PC-9 (cell line): ENCODE results near the gene AP4E1. TPM values are rescaled to one million over a fixed set of nuclear protein-coding genes. Genes with fewer than 3 reads are reported as not detected.
A peak's percentile ranks its signal among the peaks of the same experiment; 100 is the strongest.

Experiments used
- Bru-seq: library from RNA; stranded (reverse); fragments of 400-500 nt; gene quantifications from one replicate; lab custom pipeline; 2021; lab: Mats Ljungman, UMichigan
- BruChase-seq, 2 experiments: library from RNA; stranded (reverse); fragments of 400-500 nt; gene quantifications; one replicate each; lab custom pipeline; 2021; lab: Mats Ljungman, UMichigan
- BruUV-seq: library from RNA; stranded (reverse); fragments of 400-500 nt; replicated peaks from 2 replicates; lab custom pipeline; 2021; lab: Mats Ljungman, UMichigan
- CTCF ChIA-PET: fragments of 300-600 bp; sonication (Branson Sonifier 250); formaldehyde crosslinking; loops from one replicate; lab custom pipeline; 2022; ENCODE audit warnings: antibody characterized with exemption; lab: Charles Lee
- POLR2A ChIA-PET: fragments of 300-600 bp; sonication (Branson Sonifier 250); formaldehyde crosslinking; loops from one replicate; lab custom pipeline; 2022; ENCODE audit warnings: antibody characterized with exemption; ENCODE audit not compliant: unreplicated experiment; lab: Charles Lee
- DNase-seq, 2 experiments: peaks; one replicate each; pipeline versions ENCODE4 v3.0.0 to v3.0.0-alpha.2; 2015 to 2022; ENCODE audit warnings: mixed read lengths in 1 of 2
- H2AFZ ChIP-seq: fragments of 200-600 bp; sonication (generic); 2 replicates; pipeline ENCODE4 v1.8.1; 2017; ENCODE audit warnings: antibody characterized with exemption
- H3F3A ChIP-seq: fragments of 200-600 bp; sonication (generic); 2 replicates; pipeline ENCODE4 v1.8.1; 2017; ENCODE audit warnings: antibody characterized with exemption, mild to moderate bottlenecking, low read depth; ENCODE audit not compliant: insufficient read depth
- H3K27ac ChIP-seq: fragments of 200-600 bp; sonication (generic); 2 replicates; pipeline ENCODE4 v1.6.1; 2016; ENCODE audit warnings: mixed run types
- H3K27me3 ChIP-seq: fragments of 200-600 bp; sonication (generic); 2 replicates; pipeline ENCODE4 v1.6.1; 2016; ENCODE audit warnings: low read depth, mixed run types; ENCODE audit not compliant: insufficient read depth
- H3K36me3 ChIP-seq: fragments of 200-600 bp; sonication (generic); 2 replicates; pipeline ENCODE4 v1.6.1; 2016; ENCODE audit warnings: low read depth, mixed run types
- H3K4me1 ChIP-seq: fragments of 200-600 bp; sonication (generic); replicated peaks from 2 replicates; pipeline ENCODE4 v1.6.1; 2016; ENCODE audit warnings: mixed run types; ENCODE audit not compliant: insufficient read depth
- H3K4me2 ChIP-seq: fragments of 200-600 bp; sonication (generic); 2 replicates; pipeline ENCODE4 v1.6.1; 2017; ENCODE audit warnings: mixed run types
- H3K4me3 ChIP-seq: fragments of 200-600 bp; sonication (generic); 2 replicates; pipeline ENCODE4 v1.6.1; 2016; ENCODE audit warnings: mixed run types
- H3K79me2 ChIP-seq: fragments of 200-600 bp; sonication (generic); 2 replicates; pipeline ENCODE4 v1.6.1; 2017; ENCODE audit warnings: low read depth, mixed run types
- H3K9me2 ChIP-seq: fragments of 200-600 bp; sonication (generic); 2 replicates; pipeline ENCODE4 v1.8.1; 2017; ENCODE audit warnings: mild to moderate bottlenecking; ENCODE audit not compliant: insufficient read depth
- H3K9me3 ChIP-seq: fragments of 200-600 bp; sonication (generic); 2 replicates; pipeline ENCODE4 v1.8.1; 2016; ENCODE audit warnings: low read depth; ENCODE audit not compliant: insufficient read depth
- H4K20me1 ChIP-seq: fragments of 200-600 bp; sonication (generic); 2 replicates; pipeline ENCODE4 v1.8.1; 2017; ENCODE audit not compliant: insufficient read depth
- CTCF ChIP-seq: fragments of 200-600 bp; sonication (generic); conservative IDR thresholded peaks from 2 replicates; pipeline ENCODE4 v1.6.1; 2017; ENCODE audit warnings: mixed run types, antibody characterized with exemption, mild to moderate bottlenecking, moderate library complexity
- EZH2 ChIP-seq: fragments of 200-600 bp; sonication (generic); IDR thresholded peaks from 2 replicates; pipeline ENCODE4 v1.8.0; 2017; ENCODE audit warnings: antibody characterized with exemption, low read depth
- intact Hi-C: fragments of 100-400 bp; cut with micrococcal nuclease; formaldehyde crosslinking; loops from one replicate; pipeline ENCODE4 v1.10.0; 2022; ENCODE audit not compliant: unreplicated experiment
- long read RNA-seq: library from polyadenylated mRNA; stranded (forward); transcript quantifications from one replicate; pipeline ENCODE4 v2.0.0, GENCODE V29; 2022
- total RNA-seq: library from RNA; stranded (reverse); gene quantifications from 2 replicates; pipeline ENCODE4 v1.2.3, GENCODE V29; 2021

AP4E1 gene
- 5.7 and 10.0 TPM in 2 replicates for total RNA-seq
- percentile 71 among the genes with signal in this experiment for Bru-seq, nascent RNA
- percentile 66 among the genes with signal in this experiment for BruChase-seq, experiment 1, labeled RNA remaining after a 2-hour chase
- BruChase-seq, experiment 2, labeled RNA remaining after a 6-hour chase, result percentile 65 among the genes with signal in this experiment
- long read RNA-seq, full-length matches to known transcripts, result 3 of 5 reads
- long read RNA-seq, partial matches to known transcripts, result 1 of 5 reads
- long read RNA-seq, other reads (novel, unspliced or antisense), result 1 of 5 reads

DNA sequence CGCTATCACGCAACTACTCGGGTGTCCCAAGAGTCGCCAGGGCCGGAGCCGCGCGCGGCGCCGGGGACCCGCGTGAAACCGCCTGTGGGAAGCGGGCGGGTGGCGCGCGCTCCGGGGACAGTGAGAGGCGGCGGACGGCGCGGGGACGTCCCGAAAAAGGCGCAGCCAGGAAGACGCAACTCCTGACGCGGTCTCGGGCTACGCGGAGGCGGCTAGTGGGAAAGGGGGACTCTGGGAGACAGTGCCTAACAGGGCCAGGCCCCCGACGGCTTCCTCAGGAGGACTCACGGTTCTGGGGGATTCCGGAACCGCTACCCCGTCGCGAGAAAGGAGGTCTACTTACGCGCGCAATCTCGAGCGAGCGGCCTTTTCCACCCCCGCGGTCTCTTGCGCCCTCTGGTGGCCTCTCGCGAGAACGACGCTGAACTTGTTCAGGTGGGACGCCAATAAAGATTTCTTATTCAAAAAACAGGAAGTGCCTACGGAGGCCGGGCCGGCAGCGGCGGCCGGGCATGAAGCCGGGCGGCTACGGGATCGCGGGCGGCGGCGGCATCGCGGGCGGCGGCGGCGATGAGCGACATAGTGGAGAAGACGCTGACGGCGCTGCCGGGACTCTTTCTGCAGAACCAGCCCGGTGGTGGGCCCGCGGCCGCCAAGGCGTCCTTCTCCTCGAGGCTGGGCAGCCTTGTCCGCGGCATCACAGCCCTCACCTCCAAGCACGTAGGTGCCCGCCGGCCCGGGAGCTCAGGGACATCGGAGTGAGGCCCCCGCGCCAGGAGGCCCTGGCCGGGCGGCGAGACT is at the start of gene AP4E1:
Gene AP4E1, plus strand, starts transcription at position 475 of the 801 bp plus-strand sequence. Its CDS starts 96 bp downstream, at position 571.
- intact Hi-C loops, result loop anchor here (1.0 to 5.0 kb wide), 2 partner anchors 233 to 556 kb away; no protein-coding TSS in a partner anchor
- DNase-seq, result peak; percentile 76 to 88
- Histone ChIP-seq H3K4me2 (peak within 1 kb of the TSS; percentile 96), H3K4me3 (peak within 1 kb of the TSS; percentile 74), H3K79me2 (no peaks in the 10 kb centered on the region), H3K36me3 (0 out of 2 replicates have a peak, but pooled peaks cover 4% of the 10 kb centered on the region), H3K27me3 (no peaks in the 10 kb centered on the region), H3F3A (no peaks in the 10 kb centered on the region), H3K9me2 (no peaks in the 10 kb centered on the region), H2AFZ (peak within 1 kb of the TSS; percentile 96), H3K27ac (peak within 1 kb of the TSS; percentile 46; the same call in 1 of the 2 replicates), H3K4me1 (peaks cover 7% of the 10 kb centered on the region; the same call in 1 of the 2 replicates), H4K20me1 (no peaks in the 10 kb centered on the region), H3K9me3 (no peaks in the 10 kb centered on the region)
- ChIA-PET CTCF (interaction anchor here (0.5 kb wide), 2 partner anchors 259 to 998 kb away, joined by 4 to 7 read pairs; no protein-coding TSS in a partner anchor), POLR2A (interaction anchor here (0.5 to 0.6 kb wide), 3 partner anchors 493 to 760 kb away, joined by 3 to 6 read pairs (median 3); no protein-coding TSS in a partner anchor)
- BruUV-seq, result no TSS peak
- TF ChIP-seq CTCF (peak; percentile 86), EZH2 (no peak)

DNA sequence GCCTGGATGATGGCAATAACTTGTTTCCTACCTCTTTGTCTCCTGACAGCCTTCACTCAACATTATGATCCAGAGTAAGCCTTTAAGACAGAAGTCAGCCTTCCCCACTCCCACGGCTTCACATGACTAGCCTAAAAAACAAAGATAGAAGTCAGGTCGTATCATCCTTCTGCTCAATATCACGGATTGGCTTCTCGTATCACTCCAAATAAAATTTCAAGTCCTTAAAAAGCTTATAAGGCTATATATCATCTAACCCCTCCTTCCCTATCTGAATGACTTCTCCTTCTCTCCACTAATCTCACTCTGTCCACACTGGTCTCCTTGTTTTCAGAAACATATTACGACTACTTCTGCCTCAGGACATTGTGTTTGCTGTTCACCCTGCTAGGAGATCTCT is 47.7 kb upstream of the AP4E1 start:
- Histone ChIP-seq H3K9me3 (no peaks in the 10 kb centered on the region), H2AFZ (no peak overlapping the region), H4K20me1 (no peaks in the 10 kb centered on the region), H3K27ac (no peak overlapping the region), H3K36me3 (no peaks in the 10 kb centered on the region), H3K9me2 (no peaks in the 10 kb centered on the region), H3K4me1 (peaks cover 15% of the 10 kb centered on the region), H3K79me2 (no peaks in the 10 kb centered on the region), H3K4me3 (no peak overlapping the region), H3F3A (no peaks in the 10 kb centered on the region), H3K27me3 (no peaks in the 10 kb centered on the region), H3K4me2 (no peak overlapping the region)
- BruUV-seq, result no TSS peak
- TF ChIP-seq EZH2 (no peak), CTCF (no peak)
- intact Hi-C loops, result no loop called here
- DNase-seq, result no peak
- ChIA-PET POLR2A (no interaction called here), CTCF (no interaction called here)

DNA sequence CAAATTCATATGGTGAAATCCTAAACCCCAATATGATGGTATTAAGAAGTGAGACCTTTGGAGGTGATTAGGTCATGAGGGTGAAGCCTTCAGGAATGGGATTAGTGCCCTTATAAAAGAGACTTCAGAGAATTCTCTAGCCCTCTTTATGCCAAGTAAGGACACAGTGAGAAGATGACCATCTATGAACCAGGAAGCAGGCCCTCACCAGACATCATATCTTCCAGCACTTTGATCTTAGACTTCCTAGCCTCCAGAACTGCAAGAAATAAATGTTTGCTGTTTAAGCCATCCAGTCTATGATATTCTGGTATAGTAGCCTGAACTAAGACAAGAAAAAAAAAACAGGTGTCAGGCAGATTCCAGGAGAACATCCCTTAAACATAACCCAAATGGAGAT is 45.9 kb upstream of the AP4E1 start:
- TF ChIP-seq CTCF (no peak), EZH2 (no peak)
- H2AFZ ChIP-seq, result no peak overlapping the region
- no peaks in the 10 kb centered on the region for H3K79me2 ChIP-seq
- ChIA-PET CTCF (no interaction called here), POLR2A (no interaction called here)
- no peaks in the 10 kb centered on the region for H3K9me2 ChIP-seq
- H3K27me3 ChIP-seq, result no peaks in the 10 kb centered on the region
- peaks cover 9% of the 10 kb centered on the region for H3K4me1 ChIP-seq
- no TSS peak for BruUV-seq
- H3K4me3 ChIP-seq, result no peak overlapping the region
- no peak overlapping the region for H3K4me2 ChIP-seq
- no peak for DNase-seq
- no peaks in the 10 kb centered on the region for H3K9me3 ChIP-seq
- H3K27ac ChIP-seq, result no peak overlapping the region
- no peaks in the 10 kb centered on the region for H3F3A ChIP-seq
- no peaks in the 10 kb centered on the region for H3K36me3 ChIP-seq
- H4K20me1 ChIP-seq, result no peaks in the 10 kb centered on the region
- intact Hi-C loops, result no loop called here
